SU-DHL-6 (cell line): Measurements from ENCODE around the gene LCTL.

Experiments used
- H2AFZ ChIP-seq: fragments of 200-600 bp; sonication (generic); 2 replicates; pipeline ENCODE4 v1.6.1; 2014; ENCODE audit warnings: low read depth, mild to moderate bottlenecking, moderate library complexity, mixed read lengths, antibody characterized with exemption, low read length; ENCODE audit not compliant: severe bottlenecking
- H3F3A ChIP-seq: fragments of 200-600 bp; shearing (Covaris generic); 2 replicates; pipeline ENCODE4 v1.6.0; 2016; ENCODE audit warnings: antibody characterized with exemption, mild to moderate bottlenecking; ENCODE audit not compliant: insufficient read depth
- H3K27ac ChIP-seq: fragments of 200-600 bp; sonication (generic); 2 replicates; pipeline ENCODE4 v1.5.1; 2016; ENCODE audit warnings: low read depth, mild to moderate bottlenecking, low read length, moderate library complexity, mixed read lengths
- H3K27me3 ChIP-seq: fragments of 200-600 bp; sonication (generic), shearing (Covaris generic); 2 replicates; pipeline ENCODE4 v1.6.0; 2014; ENCODE audit warnings: mild to moderate bottlenecking, low read length
- H3K36me3 ChIP-seq: fragments of 200-600 bp; sonication (generic); 2 replicates; pipeline ENCODE4 v1.6.1; 2014; ENCODE audit warnings: mild to moderate bottlenecking, low read length, mixed read lengths
- H3K4me2 ChIP-seq: fragments of 300-600, 200-600 bp; shearing (Covaris generic), sonication (generic); 2 replicates; pipeline ENCODE4 v1.6.0; 2014; ENCODE audit warnings: low read length, low read depth, mild to moderate bottlenecking; ENCODE audit not compliant: poor library complexity, severe bottlenecking
- H3K4me3 ChIP-seq: fragments of 200-600 bp; sonication (generic); 2 replicates; pipeline ENCODE4 v1.5.1; 2014; ENCODE audit warnings: antibody characterized with exemption, low read length, mild to moderate bottlenecking, mixed read lengths; ENCODE audit not compliant: insufficient read depth, poor library complexity, severe bottlenecking
- H3K79me2 ChIP-seq: fragments of 200-600 bp; sonication (generic); 2 replicates; pipeline ENCODE4 v1.6.1; 2014; ENCODE audit warnings: mild to moderate bottlenecking, low read length, moderate library complexity; ENCODE audit not compliant: insufficient read depth
- H3K9ac ChIP-seq: fragments of 200-600 bp; sonication (generic); 2 replicates; pipeline ENCODE4 v1.7.0; 2014; ENCODE audit warnings: mild to moderate bottlenecking, low read length
- H3K9me2 ChIP-seq: fragments of 200-600 bp; sonication (generic); replicated peaks from 2 replicates; pipeline ENCODE4 v1.6.1; 2014; ENCODE audit warnings: low read length; ENCODE audit not compliant: insufficient read depth
- H3K9me3 ChIP-seq: fragments of 200-600 bp; sonication (generic); 2 replicates; pipeline ENCODE4 v1.6.1; 2014; ENCODE audit warnings: low read length, mixed read lengths; ENCODE audit not compliant: insufficient read depth
- H4K20me1 ChIP-seq: fragments of 200-600 bp; sonication (generic); 2 replicates; pipeline ENCODE4 v1.6.1; 2014; ENCODE audit warnings: low read depth, mild to moderate bottlenecking, antibody characterized with exemption, low read length, moderate library complexity, mixed read lengths
- EZH2phosphoT487 ChIP-seq: fragments of 200-600 bp; sonication (generic), shearing (Covaris generic); conservative IDR thresholded peaks from 2 replicates; pipeline ENCODE4 v1.6.1; 2018; ENCODE audit warnings: mild to moderate bottlenecking, antibody characterized with exemption, low read length, moderate library complexity, mixed read lengths
- TF ChIP-seq, protein P1 (sequence below): fragments of 200-600 bp; sonication (generic); IDR thresholded peaks from one replicate; pipeline ENCODE4 v1.5.1; 2017; ENCODE audit warnings: antibody characterized with exemption, mild to moderate bottlenecking, low read length, moderate library complexity; ENCODE audit not compliant: insufficient read depth, poor library complexity, severe bottlenecking

LCTL gene

DNA sequence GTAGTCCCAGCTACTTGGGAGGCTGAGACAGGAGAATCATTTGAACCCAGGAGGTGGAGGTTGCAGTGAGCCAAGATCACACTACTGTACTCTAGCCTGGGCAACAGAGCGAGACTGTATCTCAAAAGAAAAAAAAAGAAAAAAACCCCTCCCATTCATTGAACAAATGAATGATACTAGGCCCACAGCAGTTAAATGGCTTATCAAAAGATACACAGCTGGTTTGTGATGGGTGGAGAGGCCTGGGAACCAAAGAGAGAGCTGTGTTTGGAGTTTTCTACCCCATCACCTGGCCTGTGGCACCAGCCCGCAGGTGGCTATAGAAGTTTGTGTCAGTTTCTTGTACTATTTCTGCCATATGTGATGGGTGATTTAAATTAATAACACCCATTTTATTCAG is 43.1 kb upstream of the LCTL start:
- H3K9me3 ChIP-seq = no peaks in the 10 kb centered on the region
- no peak overlapping the region for H3K27ac ChIP-seq
- no peaks in the 10 kb centered on the region for H3K36me3 ChIP-seq
- H3K9ac ChIP-seq = no peak overlapping the region
- no peaks in the 10 kb centered on the region for H4K20me1 ChIP-seq
- H3K9me2 ChIP-seq = no peaks in the 10 kb centered on the region
- TF ChIP-seq, protein P1, sequence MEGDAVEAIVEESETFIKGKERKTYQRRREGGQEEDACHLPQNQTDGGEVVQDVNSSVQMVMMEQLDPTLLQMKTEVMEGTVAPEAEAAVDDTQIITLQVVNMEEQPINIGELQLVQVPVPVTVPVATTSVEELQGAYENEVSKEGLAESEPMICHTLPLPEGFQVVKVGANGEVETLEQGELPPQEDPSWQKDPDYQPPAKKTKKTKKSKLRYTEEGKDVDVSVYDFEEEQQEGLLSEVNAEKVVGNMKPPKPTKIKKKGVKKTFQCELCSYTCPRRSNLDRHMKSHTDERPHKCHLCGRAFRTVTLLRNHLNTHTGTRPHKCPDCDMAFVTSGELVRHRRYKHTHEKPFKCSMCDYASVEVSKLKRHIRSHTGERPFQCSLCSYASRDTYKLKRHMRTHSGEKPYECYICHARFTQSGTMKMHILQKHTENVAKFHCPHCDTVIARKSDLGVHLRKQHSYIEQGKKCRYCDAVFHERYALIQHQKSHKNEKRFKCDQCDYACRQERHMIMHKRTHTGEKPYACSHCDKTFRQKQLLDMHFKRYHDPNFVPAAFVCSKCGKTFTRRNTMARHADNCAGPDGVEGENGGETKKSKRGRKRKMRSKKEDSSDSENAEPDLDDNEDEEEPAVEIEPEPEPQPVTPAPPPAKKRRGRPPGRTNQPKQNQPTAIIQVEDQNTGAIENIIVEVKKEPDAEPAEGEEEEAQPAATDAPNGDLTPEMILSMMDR = no peak
- no peak for TF ChIP-seq EZH2phosphoT487
- no peak overlapping the region for H2AFZ ChIP-seq
- no peak overlapping the region for H3K4me3 ChIP-seq
- no peaks in the 10 kb centered on the region for H3K79me2 ChIP-seq
- no peak overlapping the region for H3K4me2 ChIP-seq
- no peaks in the 10 kb centered on the region for H3K27me3 ChIP-seq
- no peaks in the 10 kb centered on the region for H3F3A ChIP-seq

DNA sequence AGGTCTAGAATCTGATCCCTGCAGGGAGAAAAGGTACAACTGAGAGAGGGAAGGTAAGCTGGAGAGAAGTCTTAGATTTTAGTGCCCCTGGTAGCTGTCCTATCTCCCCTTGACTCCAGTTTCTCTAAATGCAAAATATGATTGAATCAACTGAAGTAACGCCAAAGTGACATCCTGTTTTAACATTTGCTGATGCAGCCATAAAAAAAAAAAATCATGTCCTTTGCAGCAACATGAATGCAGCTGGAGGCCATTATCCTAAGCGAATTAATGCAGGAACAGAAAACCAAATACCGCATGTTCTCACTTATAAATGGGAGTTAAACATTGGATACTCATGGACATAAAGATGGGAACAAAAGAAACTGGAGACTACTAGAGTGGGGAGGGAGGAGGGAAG is 42.4 kb upstream of the LCTL start:
- H3K9ac ChIP-seq = no peak overlapping the region
- H3K9me3 ChIP-seq = no peaks in the 10 kb centered on the region
- no peaks in the 10 kb centered on the region for H3K36me3 ChIP-seq
- TF ChIP-seq EZH2phosphoT487 = no peak
- TF ChIP-seq, protein P1 = no peak
- no peak overlapping the region for H3K27ac ChIP-seq
- no peak overlapping the region for H3K4me2 ChIP-seq
- no peaks in the 10 kb centered on the region for H3K9me2 ChIP-seq
- no peak overlapping the region for H2AFZ ChIP-seq
- H4K20me1 ChIP-seq = no peaks in the 10 kb centered on the region
- no peaks in the 10 kb centered on the region for H3K79me2 ChIP-seq
- H3K27me3 ChIP-seq = no peaks in the 10 kb centered on the region
- no peak overlapping the region for H3K4me3 ChIP-seq
- H3F3A ChIP-seq = no peaks in the 10 kb centered on the region

DNA sequence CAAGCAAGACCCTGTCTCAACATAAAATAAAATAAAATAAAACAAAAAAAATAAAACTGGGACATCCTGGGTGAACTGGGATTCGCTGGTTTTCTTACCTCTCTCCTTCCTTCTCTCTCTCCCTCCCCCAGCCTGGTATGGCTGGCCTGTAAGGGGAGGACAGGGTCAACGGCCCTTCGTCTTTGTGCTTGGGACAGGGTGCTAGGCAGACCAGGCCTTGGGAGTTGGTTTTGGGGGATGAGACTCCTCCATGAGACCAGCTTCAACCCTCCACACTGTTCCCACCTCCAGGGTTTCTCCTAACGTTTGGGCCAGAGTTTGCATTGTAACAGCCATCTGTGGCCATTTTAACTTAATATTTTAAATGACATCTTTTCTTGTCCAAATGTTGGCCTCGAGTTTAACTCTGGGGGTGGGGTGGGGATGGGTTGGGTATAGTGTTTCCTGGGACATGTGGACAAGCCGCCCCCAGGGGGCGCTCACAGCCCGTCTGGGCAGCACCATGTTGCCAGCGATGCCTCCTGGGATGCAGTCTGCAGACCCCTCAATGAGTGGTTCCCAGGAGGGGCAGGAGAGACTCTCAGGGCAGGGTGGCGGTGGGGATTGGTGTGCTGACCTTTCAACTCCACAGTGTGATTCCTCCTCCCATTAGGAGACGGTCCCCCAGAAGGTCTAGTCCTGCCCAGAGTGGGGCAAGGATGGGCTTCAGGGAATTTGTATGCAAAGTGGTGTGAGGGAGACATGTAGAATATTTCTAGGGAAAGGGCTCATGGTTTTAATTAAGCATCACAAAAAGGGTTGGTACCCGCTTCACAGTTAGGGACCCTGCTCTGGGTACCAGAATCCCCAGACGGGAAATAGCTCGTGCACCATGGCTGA is 37.7 kb upstream of the LCTL start:
- H3K36me3 ChIP-seq = no peaks in the 10 kb centered on the region
- no peaks in the 10 kb centered on the region for H3K9me3 ChIP-seq
- no peaks in the 10 kb centered on the region for H3K9me2 ChIP-seq
- H3K27me3 ChIP-seq = no peaks in the 10 kb centered on the region
- H3K4me2 ChIP-seq = no peak overlapping the region
- H3K9ac ChIP-seq = no peak overlapping the region
- H2AFZ ChIP-seq = no peak overlapping the region
- TF ChIP-seq EZH2phosphoT487 = no peak
- TF ChIP-seq, protein P1 = peak; percentile 88
- H3K79me2 ChIP-seq = no peaks in the 10 kb centered on the region
- no peak overlapping the region for H3K4me3 ChIP-seq
- H4K20me1 ChIP-seq = no peaks in the 10 kb centered on the region
- H3K27ac ChIP-seq = no peak overlapping the region
- H3F3A ChIP-seq = no peaks in the 10 kb centered on the region
